SK-N-SH (cell line): Measurements from ENCODE around the gene NPTX2. TPM values are rescaled to one million over a fixed set of nuclear protein-coding genes. Genes with fewer than 3 reads are reported as not detected.

ENCODE experiments used
- CTCF ChIA-PET: fragments of 300-600, 350-600 bp; formaldehyde crosslinking; extraction: SDS; loops from one replicate; lab custom pipeline; 2021; lab: Yijun Ruan, JAX
- POLR2A ChIA-PET: fragments of 350-600 bp; sonication (Branson Sonifier 250); formaldehyde crosslinking; extraction: SDS; loops from one replicate; lab custom pipeline; 2020; ENCODE audit warnings: antibody characterized with exemption, inconsistent platforms; lab: Yijun Ruan, JAX
- DNase-seq: peaks from one replicate; pipeline ENCODE4 v3.0.0; 2012
- H2AFZ ChIP-seq: fragments of 200-600 bp; sonication (generic); 2 replicates; pipeline ENCODE4 v1.8.1; 2016; ENCODE audit warnings: antibody characterized with exemption, mild to moderate bottlenecking, low read depth
- H3F3A ChIP-seq: fragments of 200-600 bp; sonication (generic); replicated peaks from 2 replicates; pipeline ENCODE3; 2016; ENCODE audit warnings: antibody characterized with exemption, mild to moderate bottlenecking; ENCODE audit not compliant: insufficient read depth
- H3K27ac ChIP-seq, 2 experiments: fragments of 200-500 bp in 1 of 2; fragments of 200-600 bp in 1 of 2; sonication (Bioruptor generic) in 1 of 2; sonication (generic), shearing (Covaris generic) in 1 of 2; 2 replicates each; pipeline versions ENCODE4 v1.5.1 to v1.6.1; 2014 to 2016; ENCODE audit warnings: low read depth in 2 of 2, inconsistent platforms in 1 of 2, low read length in 1 of 2, mild to moderate bottlenecking in 1 of 2, mixed read lengths in 1 of 2
- H3K27me3 ChIP-seq: fragments of 200-600 bp; sonication (generic), shearing (Covaris generic); 2 replicates; pipeline ENCODE4 v1.6.1; 2016; ENCODE audit warnings: mixed run types; ENCODE audit not compliant: insufficient read depth
- H3K36me3 ChIP-seq, 2 experiments: fragments of 200-500 bp in 1 of 2; fragments of 200-600 bp in 1 of 2; sonication (Bioruptor generic) in 1 of 2; sonication (generic) in 1 of 2; replicated peaks in 1 of 2; 2 replicates each; pipeline versions ENCODE3 to v1.5.1; 2014 to 2016; ENCODE audit warnings: low read length in 1 of 2, mild to moderate bottlenecking in 1 of 2; ENCODE audit not compliant: insufficient read depth in 2 of 2, control insufficient read depth in 1 of 2
- H3K4me1 ChIP-seq, 2 experiments: fragments of 200-500 bp in 1 of 2; fragments of 200-600 bp in 1 of 2; sonication (Bioruptor generic) in 1 of 2; sonication (generic), shearing (Covaris generic) in 1 of 2; 2 replicates each; pipeline versions ENCODE4 v1.5.1 to v1.6.1; 2014 to 2016; ENCODE audit warnings: low read depth in 1 of 2, low read length in 1 of 2, mixed run types in 1 of 2; ENCODE audit not compliant: insufficient read depth in 2 of 2, control insufficient read depth in 1 of 2
- H3K4me2 ChIP-seq: fragments of 200-600 bp; sonication (generic), shearing (Covaris generic); 2 replicates; pipeline ENCODE4 v1.6.1; 2017; ENCODE audit warnings: mixed run types
- H3K4me3 ChIP-seq, 2 experiments: fragments of 200-500 bp in 1 of 2; fragments of 200-600 bp in 1 of 2; sonication (Bioruptor generic) in 1 of 2; sonication (generic), shearing (Covaris generic) in 1 of 2; 2 replicates each; pipeline versions ENCODE4 v1.5.1 to v1.8.1; 2014 to 2016; ENCODE audit warnings: low read depth in 2 of 2, inconsistent platforms in 1 of 2, low read length in 1 of 2, mild to moderate bottlenecking in 1 of 2, mixed read lengths in 1 of 2, moderate library complexity in 1 of 2
- H3K79me2 ChIP-seq: fragments of 200-600 bp; sonication (generic); 2 replicates; pipeline ENCODE4 v1.8.1; 2017; ENCODE audit warnings: mild to moderate bottlenecking; ENCODE audit not compliant: insufficient read depth
- H3K9ac ChIP-seq: fragments of 200-600 bp; sonication (generic); 2 replicates; pipeline ENCODE4 v1.6.1; 2017; ENCODE audit warnings: mixed run types
- H3K9me2 ChIP-seq: fragments of 200-600 bp; sonication (generic); 2 replicates; pipeline ENCODE4 v1.6.1; 2017; ENCODE audit warnings: mixed run types
- H3K9me3 ChIP-seq: fragments of 200-600 bp; sonication (generic); 2 replicates; pipeline ENCODE4 v1.6.1; 2017; ENCODE audit warnings: mixed run types, mild to moderate bottlenecking, moderate library complexity
- H4K20me1 ChIP-seq: fragments of 200-600 bp; sonication (generic); 2 replicates; pipeline ENCODE4 v1.6.1; 2017; ENCODE audit warnings: mild to moderate bottlenecking, mixed run types; ENCODE audit not compliant: insufficient read depth
- ELF1 ChIP-seq: IDR thresholded peaks from 2 replicates; pipeline ENCODE4 v1.4.0; 2012
- EZH2phosphoT487 ChIP-seq: fragments of 200-600 bp; sonication (generic); IDR thresholded peaks from 2 replicates; pipeline ENCODE4 v1.6.1; 2017; ENCODE audit warnings: low read depth, mixed run types, mild to moderate bottlenecking, antibody characterized with exemption, moderate library complexity, borderline replicate concordance
- FOXM1 ChIP-seq: IDR thresholded peaks from 2 replicates; pipeline ENCODE4 v1.4.0; 2012; ENCODE audit warnings: low read depth, mild to moderate bottlenecking
- GABPA ChIP-seq: IDR thresholded peaks from 2 replicates; pipeline ENCODE4 v1.4.0; 2012; ENCODE audit warnings: low read depth, mild to moderate bottlenecking
- JUND ChIP-seq: IDR thresholded peaks from 2 replicates; pipeline ENCODE4 v1.4.0; 2012
- MAX ChIP-seq: IDR thresholded peaks from 2 replicates; pipeline ENCODE4 v1.4.0; 2012; ENCODE audit warnings: low read depth
- MXI1 ChIP-seq: IDR thresholded peaks from 2 replicates; pipeline ENCODE4 v1.6.1; 2012; ENCODE audit warnings: mild to moderate bottlenecking, low read depth, low read length, improper control_type of control experiment
- NFIC ChIP-seq: IDR thresholded peaks from 2 replicates; pipeline ENCODE4 v1.4.0; 2012; ENCODE audit warnings: borderline replicate concordance
- NRF1 ChIP-seq: IDR thresholded peaks from 2 replicates; pipeline ENCODE4 v1.6.1; 2012; ENCODE audit warnings: low read depth, mild to moderate bottlenecking, low read length
- POLR2AphosphoS5 ChIP-seq: IDR thresholded peaks from 2 replicates; pipeline ENCODE4 v1.6.1; 2012; ENCODE audit warnings: low read depth, low read length
- RCOR1 ChIP-seq: fragments of 150-350 bp; IDR thresholded peaks from 2 replicates; pipeline ENCODE4 v1.6.1; 2017; ENCODE audit warnings: antibody characterized with exemption, low read length
- SIN3A ChIP-seq: IDR thresholded peaks from 2 replicates; pipeline ENCODE4 v1.6.1; 2012; ENCODE audit warnings: low read depth, mild to moderate bottlenecking, low read length, moderate library complexity, borderline replicate concordance
- SMC3 ChIP-seq: IDR thresholded peaks from 2 replicates; pipeline ENCODE4 v1.6.1; 2012; ENCODE audit warnings: low read depth, low read length, improper control_type of control experiment
- TAF1 ChIP-seq: IDR thresholded peaks from 2 replicates; pipeline ENCODE4 v1.6.1; 2012; ENCODE audit warnings: low read depth, mild to moderate bottlenecking, low read length, moderate library complexity, borderline replicate concordance
- TCF12 ChIP-seq: IDR thresholded peaks from 2 replicates; pipeline ENCODE4 v1.4.0; 2012
- USF1 ChIP-seq: IDR thresholded peaks from 2 replicates; pipeline ENCODE4 v1.4.0; 2012; ENCODE audit warnings: low read depth, borderline replicate concordance
- ZBTB33 ChIP-seq: IDR thresholded peaks from 2 replicates; pipeline ENCODE4 v1.4.0; 2012; ENCODE audit warnings: low read depth, borderline replicate concordance
- WGBS: methylation state at CpG from one replicate; pipeline ENCODE4 v1.1.6; 2017; ENCODE audit warnings: low lambda C conversion rate; 5-methylcytosine and 5-hydroxymethylcytosine counted together
- polyA plus RNA-seq, 3 experiments: library from polyadenylated mRNA; depleted of rRNA; stranded (reverse); fragments of >200 nt; gene quantifications; 2 replicates each; pipeline ENCODE4 v1.2.3, GENCODE V29; 2012
- TF ChIP-seq, protein P1 (sequence below): IDR thresholded peaks from 2 replicates; pipeline ENCODE4 v1.6.1; 2012; ENCODE audit warnings: mild to moderate bottlenecking, low read depth, low read length, moderate library complexity

The NPTX2 gene
- polyA plus RNA-seq, 1 of the 3 experiments (the other 2 are of a cell fraction): 0.41 TPM

DNA sequence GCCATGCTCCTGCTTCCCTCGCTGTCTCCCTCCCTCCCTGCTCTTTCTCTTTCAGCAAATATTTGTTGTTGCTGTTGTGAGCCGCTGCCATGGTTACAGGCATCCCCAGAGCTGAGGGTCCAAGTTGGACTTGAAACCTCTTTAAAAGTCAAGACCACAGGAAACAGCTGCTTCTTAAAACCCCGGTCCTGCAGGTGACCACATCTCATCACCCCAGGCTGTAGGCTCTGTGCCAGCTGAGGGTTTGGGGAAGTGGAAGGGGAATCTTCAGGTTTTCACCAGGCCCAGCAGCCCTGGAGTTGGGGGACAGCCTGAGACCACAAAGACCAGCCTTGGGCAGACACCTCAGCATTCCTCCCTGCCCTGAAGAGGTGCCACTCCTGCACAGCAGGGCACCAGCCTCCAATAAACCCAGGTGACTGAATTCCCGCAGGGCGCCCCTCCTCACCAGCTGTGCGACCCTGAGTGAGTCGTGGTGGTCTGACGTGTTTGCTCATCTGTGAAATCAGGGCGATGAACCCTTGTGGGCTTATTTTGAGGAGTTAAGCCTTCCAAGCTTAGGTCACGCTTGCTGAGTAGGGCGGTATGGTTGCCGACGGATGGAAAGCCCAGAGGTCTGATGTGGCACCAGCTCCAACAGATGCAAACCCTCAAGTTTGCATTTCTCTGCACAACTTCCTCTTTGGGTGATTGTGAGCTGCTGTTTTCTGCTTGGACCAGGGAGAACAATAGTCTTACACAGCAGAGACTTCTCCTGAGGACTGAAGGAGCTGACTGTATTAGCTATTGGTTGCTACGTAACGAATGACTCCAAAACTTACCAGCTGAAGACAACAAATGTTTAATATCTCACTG lies 24.8 kb downstream of the NPTX2 start:
- 47% methylated on average over 14 of the region's 15 CpGs for WGBS
- Histone ChIP-seq H3K4me3 (no peak overlapping the region), H3K4me2 (no peak overlapping the region), H3K4me1 (no peaks in the 10 kb centered on the region; a peak in 1 of 4 replicates), H3K9ac (no peak overlapping the region), H4K20me1 (no peaks in the 10 kb centered on the region), H3K9me3 (no peaks in the 10 kb centered on the region), H3F3A (no peaks in the 10 kb centered on the region), H3K36me3 (no peaks in the 10 kb centered on the region), H3K27me3 (no peaks in the 10 kb centered on the region), H2AFZ (no peak overlapping the region), H3K27ac (no peak overlapping the region), H3K79me2 (no peaks in the 10 kb centered on the region), H3K9me2 (no peaks in the 10 kb centered on the region)
- CTCF ChIA-PET: interaction anchor here (0.9 to 1.5 kb wide), 3 partner anchors 104 to 199 kb away, joined by 3 to 7 read pairs (median 3); no protein-coding TSS in a partner anchor
- no peak for DNase-seq
- no peak for TF ChIP-seq SMC3
- TF ChIP-seq MXI1: no peak
- TF ChIP-seq TAF1: no peak
- TF ChIP-seq GABPA: no peak
- TF ChIP-seq POLR2AphosphoS5: no peak
- TF ChIP-seq USF1: no peak
- TF ChIP-seq ZBTB33: no peak
- TF ChIP-seq TCF12: no peak
- no peak for TF ChIP-seq SIN3A
- TF ChIP-seq FOXM1: no peak
- TF ChIP-seq ELF1: no peak
- TF ChIP-seq, protein P1, sequence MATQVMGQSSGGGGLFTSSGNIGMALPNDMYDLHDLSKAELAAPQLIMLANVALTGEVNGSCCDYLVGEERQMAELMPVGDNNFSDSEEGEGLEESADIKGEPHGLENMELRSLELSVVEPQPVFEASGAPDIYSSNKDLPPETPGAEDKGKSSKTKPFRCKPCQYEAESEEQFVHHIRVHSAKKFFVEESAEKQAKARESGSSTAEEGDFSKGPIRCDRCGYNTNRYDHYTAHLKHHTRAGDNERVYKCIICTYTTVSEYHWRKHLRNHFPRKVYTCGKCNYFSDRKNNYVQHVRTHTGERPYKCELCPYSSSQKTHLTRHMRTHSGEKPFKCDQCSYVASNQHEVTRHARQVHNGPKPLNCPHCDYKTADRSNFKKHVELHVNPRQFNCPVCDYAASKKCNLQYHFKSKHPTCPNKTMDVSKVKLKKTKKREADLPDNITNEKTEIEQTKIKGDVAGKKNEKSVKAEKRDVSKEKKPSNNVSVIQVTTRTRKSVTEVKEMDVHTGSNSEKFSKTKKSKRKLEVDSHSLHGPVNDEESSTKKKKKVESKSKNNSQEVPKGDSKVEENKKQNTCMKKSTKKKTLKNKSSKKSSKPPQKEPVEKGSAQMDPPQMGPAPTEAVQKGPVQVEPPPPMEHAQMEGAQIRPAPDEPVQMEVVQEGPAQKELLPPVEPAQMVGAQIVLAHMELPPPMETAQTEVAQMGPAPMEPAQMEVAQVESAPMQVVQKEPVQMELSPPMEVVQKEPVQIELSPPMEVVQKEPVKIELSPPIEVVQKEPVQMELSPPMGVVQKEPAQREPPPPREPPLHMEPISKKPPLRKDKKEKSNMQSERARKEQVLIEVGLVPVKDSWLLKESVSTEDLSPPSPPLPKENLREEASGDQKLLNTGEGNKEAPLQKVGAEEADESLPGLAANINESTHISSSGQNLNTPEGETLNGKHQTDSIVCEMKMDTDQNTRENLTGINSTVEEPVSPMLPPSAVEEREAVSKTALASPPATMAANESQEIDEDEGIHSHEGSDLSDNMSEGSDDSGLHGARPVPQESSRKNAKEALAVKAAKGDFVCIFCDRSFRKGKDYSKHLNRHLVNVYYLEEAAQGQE: no peak
- TF ChIP-seq MAX: no peak
- no peak for TF ChIP-seq EZH2phosphoT487
- no peak for TF ChIP-seq NRF1
- TF ChIP-seq NFIC: no peak
- TF ChIP-seq RCOR1: no peak
- TF ChIP-seq JUND: no peak
- POLR2A ChIA-PET: interaction anchor here (1.1 kb wide), 1 partner anchor 127 kb away, joined by 4 read pairs; no protein-coding TSS in a partner anchor
